DND-41 (cell line): ENCODE data around the gene WAC.

Experiments used
- EZH2 ChIP-seq: IDR thresholded peaks from 3 replicates; pipeline ENCODE4 v1.6.1; 2012; ENCODE audit warnings: borderline replicate concordance, low read depth, mild to moderate bottlenecking, moderate library complexity, low read length, inconsistent platforms; ENCODE audit not compliant: severe bottlenecking
- TF ChIP-seq, protein P1 (sequence below): IDR thresholded peaks from 2 replicates; pipeline ENCODE4 v1.5.1; 2012; ENCODE audit warnings: borderline replicate concordance, low read length, moderate library complexity, mild to moderate bottlenecking; ENCODE audit not compliant: poor library complexity, severe bottlenecking; ENCODE audit errors: extremely low read depth

DNA sequence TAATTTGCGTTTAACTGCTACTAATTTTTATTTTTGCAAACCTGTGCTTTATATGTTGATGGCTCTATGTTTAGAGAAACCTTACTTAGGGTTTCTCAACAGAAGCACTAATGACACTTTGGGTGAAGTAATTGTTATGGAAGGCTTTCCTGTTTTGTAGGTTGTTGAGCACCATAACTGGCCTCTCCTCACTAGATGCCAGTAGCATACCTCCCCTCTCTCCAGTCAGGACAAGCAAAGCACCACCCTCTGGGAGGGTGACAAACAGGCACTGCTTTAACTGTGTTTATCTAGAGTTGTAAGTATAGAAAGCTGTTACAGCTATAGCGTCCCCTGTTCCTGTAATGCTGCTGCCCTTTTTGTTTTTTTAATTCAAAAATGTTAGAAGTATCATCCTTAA is 60.9 kb downstream of the WAC start:
- no peak for TF ChIP-seq EZH2
- TF ChIP-seq, protein P1, sequence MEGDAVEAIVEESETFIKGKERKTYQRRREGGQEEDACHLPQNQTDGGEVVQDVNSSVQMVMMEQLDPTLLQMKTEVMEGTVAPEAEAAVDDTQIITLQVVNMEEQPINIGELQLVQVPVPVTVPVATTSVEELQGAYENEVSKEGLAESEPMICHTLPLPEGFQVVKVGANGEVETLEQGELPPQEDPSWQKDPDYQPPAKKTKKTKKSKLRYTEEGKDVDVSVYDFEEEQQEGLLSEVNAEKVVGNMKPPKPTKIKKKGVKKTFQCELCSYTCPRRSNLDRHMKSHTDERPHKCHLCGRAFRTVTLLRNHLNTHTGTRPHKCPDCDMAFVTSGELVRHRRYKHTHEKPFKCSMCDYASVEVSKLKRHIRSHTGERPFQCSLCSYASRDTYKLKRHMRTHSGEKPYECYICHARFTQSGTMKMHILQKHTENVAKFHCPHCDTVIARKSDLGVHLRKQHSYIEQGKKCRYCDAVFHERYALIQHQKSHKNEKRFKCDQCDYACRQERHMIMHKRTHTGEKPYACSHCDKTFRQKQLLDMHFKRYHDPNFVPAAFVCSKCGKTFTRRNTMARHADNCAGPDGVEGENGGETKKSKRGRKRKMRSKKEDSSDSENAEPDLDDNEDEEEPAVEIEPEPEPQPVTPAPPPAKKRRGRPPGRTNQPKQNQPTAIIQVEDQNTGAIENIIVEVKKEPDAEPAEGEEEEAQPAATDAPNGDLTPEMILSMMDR, result no peak
